AG09309 (cell line): ENCODE results near the gene STK36.

ENCODE experiments used
- DNase-seq: peaks from one replicate; pipeline ENCODE4 v3.0.0-alpha.2; 2010; ENCODE audit warnings: low read depth
- H3K4me3 ChIP-seq: 2 replicates; pipeline ENCODE4 v1.5.1; 2011; ENCODE audit warnings: mild to moderate bottlenecking, low read depth, low read length, moderate library complexity; ENCODE audit not compliant: control insufficient read depth
- TF ChIP-seq, protein P1 (sequence below): IDR thresholded peaks from 2 replicates; pipeline ENCODE4 v1.5.1; 2011; ENCODE audit warnings: mild to moderate bottlenecking, low read depth, low read length, inconsistent platforms; ENCODE audit not compliant: insufficient read depth, control insufficient read depth; ENCODE audit errors: missing control alignments

Gene STK36

DNA sequence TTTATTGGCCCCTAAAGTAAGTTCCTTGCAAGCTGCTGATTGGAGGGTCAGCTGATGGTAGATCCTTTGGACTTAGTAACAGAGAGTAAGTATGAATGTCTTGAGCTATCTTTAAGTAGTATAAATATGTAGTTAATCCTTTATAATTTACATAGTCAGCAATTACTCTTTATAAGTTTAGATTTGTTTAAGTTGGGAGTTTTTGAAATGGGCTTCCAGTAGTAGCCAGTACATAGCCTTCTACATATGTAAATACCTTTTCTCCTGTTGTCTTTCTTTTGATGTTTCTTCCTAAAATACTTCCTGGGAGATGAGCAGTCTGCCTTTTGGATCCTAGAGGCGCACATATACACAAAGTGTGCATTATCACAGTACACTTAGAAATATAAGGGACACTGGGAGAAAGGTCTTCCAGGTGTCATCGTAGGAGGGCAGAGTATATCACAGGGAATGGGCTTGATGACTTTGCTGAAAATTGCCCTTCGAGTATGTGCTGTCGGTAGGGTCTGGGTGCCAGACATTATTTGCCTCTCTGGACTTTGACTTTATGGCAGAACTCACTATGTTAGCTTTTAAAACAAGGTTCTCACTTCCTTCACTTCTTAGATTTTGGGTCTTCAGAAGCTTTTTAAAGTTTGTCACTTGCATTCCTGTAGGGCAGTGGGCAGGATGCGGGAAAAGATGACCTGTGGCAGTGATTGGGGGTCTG, 60.3 kb downstream of the STK36 start:
- TF ChIP-seq, protein P1, sequence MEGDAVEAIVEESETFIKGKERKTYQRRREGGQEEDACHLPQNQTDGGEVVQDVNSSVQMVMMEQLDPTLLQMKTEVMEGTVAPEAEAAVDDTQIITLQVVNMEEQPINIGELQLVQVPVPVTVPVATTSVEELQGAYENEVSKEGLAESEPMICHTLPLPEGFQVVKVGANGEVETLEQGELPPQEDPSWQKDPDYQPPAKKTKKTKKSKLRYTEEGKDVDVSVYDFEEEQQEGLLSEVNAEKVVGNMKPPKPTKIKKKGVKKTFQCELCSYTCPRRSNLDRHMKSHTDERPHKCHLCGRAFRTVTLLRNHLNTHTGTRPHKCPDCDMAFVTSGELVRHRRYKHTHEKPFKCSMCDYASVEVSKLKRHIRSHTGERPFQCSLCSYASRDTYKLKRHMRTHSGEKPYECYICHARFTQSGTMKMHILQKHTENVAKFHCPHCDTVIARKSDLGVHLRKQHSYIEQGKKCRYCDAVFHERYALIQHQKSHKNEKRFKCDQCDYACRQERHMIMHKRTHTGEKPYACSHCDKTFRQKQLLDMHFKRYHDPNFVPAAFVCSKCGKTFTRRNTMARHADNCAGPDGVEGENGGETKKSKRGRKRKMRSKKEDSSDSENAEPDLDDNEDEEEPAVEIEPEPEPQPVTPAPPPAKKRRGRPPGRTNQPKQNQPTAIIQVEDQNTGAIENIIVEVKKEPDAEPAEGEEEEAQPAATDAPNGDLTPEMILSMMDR, result no peak
- no peak overlapping the region for H3K4me3 ChIP-seq
- no peak for DNase-seq

DNA sequence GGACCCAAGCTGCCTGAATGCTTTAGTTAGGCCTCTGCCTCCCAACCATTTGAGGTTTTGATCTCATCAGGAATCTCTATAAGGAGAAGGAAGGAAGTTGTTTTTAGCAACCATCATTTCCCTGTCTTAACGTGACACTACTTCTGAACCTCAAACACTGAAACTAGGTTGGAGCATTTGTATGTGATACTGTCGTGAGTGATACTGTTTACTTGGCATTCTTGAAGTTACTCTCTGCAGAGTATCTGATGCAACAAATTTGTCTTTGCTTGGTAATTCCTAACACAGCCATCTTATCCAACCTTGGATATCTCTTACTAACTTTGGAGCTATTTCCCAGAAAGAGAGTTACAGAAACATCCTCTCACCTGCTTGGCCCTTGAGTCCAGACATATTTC, 60.9 kb downstream of the STK36 start:
- no peak overlapping the region for H3K4me3 ChIP-seq
- TF ChIP-seq, protein P1, result no peak
- no peak for DNase-seq

DNA sequence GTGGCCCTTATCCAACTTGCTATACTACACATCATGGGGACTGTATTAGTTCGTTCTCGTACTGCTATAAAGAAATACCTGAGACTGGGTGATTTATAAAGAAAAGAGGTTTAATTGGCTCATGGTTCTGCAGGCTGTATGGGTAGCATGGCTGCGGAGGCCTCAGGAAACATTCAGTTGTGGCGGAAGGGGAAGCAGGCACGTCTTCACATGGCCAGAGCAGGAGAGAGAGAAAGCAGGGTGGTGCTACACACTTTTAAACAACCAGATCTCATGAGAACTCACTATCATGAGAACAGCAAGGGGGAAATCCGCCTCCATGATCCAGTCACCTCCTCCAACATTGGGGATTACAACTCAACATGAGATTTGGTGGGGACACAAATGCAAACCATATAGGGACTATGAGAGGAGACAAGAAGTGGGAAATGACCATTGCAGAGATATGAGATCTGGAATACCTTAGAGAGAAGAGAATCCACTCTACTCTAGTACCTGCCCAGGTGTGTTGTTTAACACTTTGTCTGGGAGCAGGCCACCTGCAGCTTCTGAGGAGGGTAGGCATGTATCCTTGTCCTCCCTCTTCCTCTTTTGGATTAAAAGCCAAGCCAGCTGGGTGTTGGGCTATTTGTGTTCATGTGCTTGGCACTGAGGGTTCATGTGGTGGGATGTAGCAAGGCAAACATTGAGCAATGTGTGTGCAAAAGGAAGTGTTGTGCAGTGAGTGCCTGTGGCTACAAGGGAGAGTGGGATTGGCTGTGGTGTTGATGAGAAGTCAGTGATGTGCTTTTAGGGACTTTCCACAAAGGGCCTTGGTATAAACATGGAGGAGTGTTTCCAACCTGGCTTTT, 61.5 kb downstream of the STK36 start:
- peak; percentile 57 for DNase-seq
- H3K4me3 ChIP-seq, result no peak overlapping the region
- TF ChIP-seq, protein P1, result no peak

DNA sequence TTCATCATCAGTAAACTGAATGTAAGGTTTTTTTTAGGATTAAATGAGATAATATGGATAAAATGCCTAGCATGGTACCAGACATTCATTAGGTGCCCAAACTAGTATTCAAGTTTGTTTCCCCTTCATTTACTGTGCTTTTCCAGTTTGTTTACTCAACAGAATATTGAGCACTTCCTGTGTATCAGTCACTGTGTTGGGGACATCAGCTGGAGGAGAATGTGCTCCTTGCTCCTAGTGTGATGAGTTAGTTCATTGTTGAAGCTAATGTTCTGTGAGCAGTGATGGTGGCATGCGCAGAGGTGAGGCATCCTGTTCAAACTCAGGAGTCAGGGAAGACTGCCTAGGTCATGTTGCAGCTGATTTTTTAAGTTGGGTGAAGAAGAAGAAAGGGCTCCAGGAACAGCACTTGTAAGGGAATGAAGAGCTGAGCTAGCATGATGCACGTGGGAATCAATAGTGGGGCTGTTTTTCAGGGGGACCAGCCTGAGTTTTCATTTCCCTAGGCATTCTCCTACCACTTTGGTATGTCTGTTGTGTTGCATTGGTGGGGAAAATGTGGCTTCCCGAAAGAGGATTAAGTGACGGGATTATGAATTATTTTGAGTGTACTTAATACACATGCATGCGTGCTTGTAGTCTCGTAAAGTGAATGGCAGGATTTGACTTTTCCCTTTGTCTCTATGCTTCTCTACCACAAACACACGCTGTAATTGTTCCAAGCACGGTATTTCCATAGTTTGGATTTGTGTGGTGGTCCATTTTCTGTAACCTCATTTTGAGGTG, 62.5 kb downstream of the STK36 start:
- H3K4me3 ChIP-seq, result no peak overlapping the region
- TF ChIP-seq, protein P1, result no peak
- DNase-seq, result no peak

DNA sequence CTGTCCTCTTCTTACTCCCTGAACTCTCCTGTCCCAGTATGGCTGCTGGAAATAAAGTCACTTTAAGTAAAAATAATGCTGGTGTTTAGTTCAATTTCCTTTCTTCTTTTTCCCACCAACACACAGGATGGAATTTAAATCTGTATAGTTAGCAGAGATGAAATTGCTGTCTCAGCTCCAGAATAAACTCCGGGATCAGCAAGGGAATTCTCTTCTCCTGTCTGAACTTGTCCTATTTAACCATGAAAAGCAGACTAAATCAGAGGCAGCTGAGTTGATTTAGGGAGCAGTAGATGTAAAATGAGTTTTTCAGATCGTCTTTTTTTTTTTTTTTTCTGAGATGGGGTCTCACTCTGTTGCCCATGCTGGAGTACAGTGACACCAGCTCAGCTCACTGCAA, 64.6 kb downstream of the STK36 start:
- no peak overlapping the region for H3K4me3 ChIP-seq
- TF ChIP-seq, protein P1, result no peak
- DNase-seq, result no peak

DNA sequence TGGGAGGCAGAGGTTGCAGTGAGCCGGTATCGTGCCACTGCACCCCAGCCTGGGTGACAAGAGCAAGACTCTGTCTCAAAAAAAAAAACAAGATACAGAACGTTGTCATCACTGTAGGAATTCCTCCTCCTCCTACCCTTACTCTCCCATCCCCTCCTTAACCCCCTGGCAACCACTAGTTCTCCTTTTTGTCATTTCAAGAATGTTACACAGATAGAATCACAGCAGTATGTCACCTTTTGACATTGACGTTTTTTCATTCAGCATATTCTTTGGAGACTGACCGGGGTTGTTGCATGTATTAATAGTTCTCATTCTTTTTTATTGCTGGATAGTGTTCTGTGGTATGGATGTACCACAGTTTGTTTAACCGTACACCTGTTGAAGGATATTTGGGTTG, 71.2 kb downstream of the STK36 start:
- DNase-seq, result no peak
- no peak overlapping the region for H3K4me3 ChIP-seq
- TF ChIP-seq, protein P1, result no peak
